HepG2 (cell line): ENCODE data around the gene CAPN11. TPM values are rescaled to one million over a fixed set of nuclear protein-coding genes. Genes with fewer than 3 reads are reported as not detected.

ENCODE experiments used
- ARNT2 ChIP-seq: sonication (generic); formaldehyde crosslinking; IDR thresholded peaks from 2 replicates; pipeline ENCODE4 v1.8.0; 2022; ENCODE audit warnings: mild to moderate bottlenecking, low read depth, missing genetic modification reagents, moderate library complexity
- DNMT1 ChIP-seq: sonication (generic); formaldehyde crosslinking; IDR thresholded peaks from 2 replicates; pipeline ENCODE4 v1.5.1; 2020; ENCODE audit warnings: mild to moderate bottlenecking, missing genetic modification reagents
- ETV5 ChIP-seq: IDR thresholded peaks from 2 replicates; pipeline ENCODE4 v1.6.1; 2018; ENCODE audit warnings: missing biosample characterization, missing genetic modification reagents, inconsistent platforms, borderline replicate concordance
- FOXK1 ChIP-seq: sonication (generic); formaldehyde crosslinking; IDR thresholded peaks from 2 replicates; pipeline ENCODE4 v1.4.0; 2020; ENCODE audit warnings: low read depth, missing genetic modification reagents, borderline replicate concordance
- KDM3A ChIP-seq: IDR thresholded peaks from 2 replicates; pipeline ENCODE4 v1.6.1; 2018; ENCODE audit warnings: low read depth, missing compliant biosample characterization
- MAFF ChIP-seq: IDR thresholded peaks from 2 replicates; pipeline ENCODE4 v1.6.1; 2011; ENCODE audit warnings: low read depth, low read length, improper control_type of control experiment
- NCOR1 ChIP-seq: fragments of 200-600 bp; sonication (generic); IDR thresholded peaks from 2 replicates; pipeline ENCODE4 v1.7.0; 2017; ENCODE audit warnings: antibody characterized with exemption, low read length, borderline replicate concordance
- NFRKB ChIP-seq: fragments of 450-650 bp; IDR thresholded peaks from 2 replicates; pipeline ENCODE4 v1.6.1; 2017
- NR2F2 ChIP-seq: IDR thresholded peaks from 2 replicates; pipeline ENCODE4 v1.6.1; 2012; ENCODE audit warnings: low read depth, inconsistent platforms, borderline replicate concordance
- RNF2 ChIP-seq: fragments of 450-650 bp; conservative IDR thresholded peaks from 2 replicates; pipeline ENCODE4 v1.6.1; 2016; ENCODE audit warnings: low read depth
- SSRP1 ChIP-seq: IDR thresholded peaks from 2 replicates; pipeline ENCODE4 v1.6.1; 2016; ENCODE audit warnings: control low read depth
- ZBTB8A ChIP-seq: sonication (generic); formaldehyde crosslinking; IDR thresholded peaks from 2 replicates; pipeline ENCODE4 v1.4.0; 2020; ENCODE audit warnings: mild to moderate bottlenecking, low read depth, missing genetic modification reagents, borderline replicate concordance
- ZNF20 ChIP-seq: sonication (generic); formaldehyde crosslinking; IDR thresholded peaks from 2 replicates; pipeline ENCODE4 v1.4.0; 2020; ENCODE audit warnings: mild to moderate bottlenecking, moderate library complexity, missing genetic modification reagents
- ZNF329 ChIP-seq: sonication (generic); formaldehyde crosslinking; IDR thresholded peaks from 2 replicates; pipeline ENCODE4 v1.9.0; 2021; ENCODE audit warnings: low read depth, mild to moderate bottlenecking, missing genetic modification reagents
- ZNF343 ChIP-seq: sonication (generic); formaldehyde crosslinking; IDR thresholded peaks from 2 replicates; pipeline ENCODE4 v1.4.0; 2020; ENCODE audit warnings: mild to moderate bottlenecking, missing genetic modification reagents
- ZNF367 ChIP-seq: sonication (generic); formaldehyde crosslinking; IDR thresholded peaks from 2 replicates; pipeline ENCODE4 v1.4.0; 2020; ENCODE audit warnings: missing genetic modification reagents, borderline replicate concordance
- ZNF549 ChIP-seq: sonication (generic); formaldehyde crosslinking; IDR thresholded peaks from 2 replicates; pipeline ENCODE4 v1.5.0; 2020; ENCODE audit warnings: missing genetic modification reagents
- ZNF709 ChIP-seq: sonication (generic); formaldehyde crosslinking; IDR thresholded peaks from 2 replicates; pipeline ENCODE4 v1.5.0; 2020; ENCODE audit warnings: mild to moderate bottlenecking, missing genetic modification reagents
- ZNF720 ChIP-seq: sonication (generic); formaldehyde crosslinking; IDR thresholded peaks from 2 replicates; pipeline ENCODE4 v1.4.0; 2020; ENCODE audit warnings: missing genetic modification reagents
- polyA plus RNA-seq, 8 experiments: library from polyadenylated mRNA; depleted of rRNA in 3 of 8; stranded (reverse) in 7 of 8; unstranded in 1 of 8; fragments of >200 nt; fragmentation: Illumina TruSeq in 4 of 8; extraction: Trizol in 4 of 8; gene quantifications; 2 replicates each; pipeline versions ENCODE4 v1.2.1 to v1.2.3, GENCODE V29; 2011 to 2016; ENCODE audit warnings: low read depth in 4 of 8, missing spikeins in 1 of 8, mixed read lengths in 1 of 8; ENCODE audit not compliant: insufficient read depth in 1 of 8
- total RNA-seq, 5 experiments: library from RNA; depleted of rRNA; stranded (reverse); fragments of >200 nt; fragmentation: Illumina TruSeq; extraction: Trizol; gene quantifications; 2 replicates each; pipeline ENCODE4 v1.2.3, GENCODE V29; 2016; ENCODE audit warnings: low read depth in 1 of 5
- TF ChIP-seq, protein P1 (sequence below): IDR thresholded peaks from 2 replicates; pipeline ENCODE4 v1.4.0; 2020; ENCODE audit warnings: mild to moderate bottlenecking, missing genetic modification reagents
- TF ChIP-seq, protein P2 (sequence below): sonication (generic); formaldehyde crosslinking; IDR thresholded peaks from 2 replicates; pipeline ENCODE4 v1.4.0; 2020; ENCODE audit warnings: low read depth, missing genetic modification reagents
- TF ChIP-seq, protein P3 (sequence below): IDR thresholded peaks from 2 replicates; pipeline ENCODE4 v1.6.1; 2016
- TF ChIP-seq, protein P4 (sequence below): sonication (generic); formaldehyde crosslinking; IDR thresholded peaks from 2 replicates; pipeline ENCODE4 v1.4.0; 2020; ENCODE audit warnings: mild to moderate bottlenecking, missing genetic modification reagents
- TF ChIP-seq, protein P5 (sequence below): IDR thresholded peaks from 2 replicates; pipeline ENCODE4 v1.6.1; 2018; ENCODE audit warnings: missing genetic modification reagents

Gene CAPN11
- total and polyA plus RNA-seq, 2 of the 13 experiments (the other 11 are each of a cell fraction or from before 2014, with no cell fraction given): 0.07 to 0.11 TPM

DNA sequence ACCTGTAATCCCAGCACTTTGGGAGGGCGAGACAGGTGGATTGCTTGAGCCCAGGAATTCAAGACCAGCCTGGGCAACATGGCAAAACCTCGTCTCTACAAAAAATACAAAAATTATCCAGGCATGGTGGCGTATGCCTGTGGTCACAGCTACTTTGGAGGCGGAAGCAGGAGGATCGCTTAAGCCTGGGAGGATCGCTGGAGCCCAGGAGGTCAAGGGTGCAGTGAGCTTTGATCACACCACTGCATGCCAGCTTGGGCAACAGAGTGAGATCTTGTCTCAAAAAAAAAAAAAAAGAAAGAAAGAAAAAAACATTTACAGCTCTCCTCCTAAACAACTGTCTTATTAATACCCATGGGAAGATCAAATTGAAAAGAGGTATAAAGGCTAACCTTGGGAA is 49.3 kb downstream of the CAPN11 start (continued):
- TF ChIP-seq, protein P1, sequence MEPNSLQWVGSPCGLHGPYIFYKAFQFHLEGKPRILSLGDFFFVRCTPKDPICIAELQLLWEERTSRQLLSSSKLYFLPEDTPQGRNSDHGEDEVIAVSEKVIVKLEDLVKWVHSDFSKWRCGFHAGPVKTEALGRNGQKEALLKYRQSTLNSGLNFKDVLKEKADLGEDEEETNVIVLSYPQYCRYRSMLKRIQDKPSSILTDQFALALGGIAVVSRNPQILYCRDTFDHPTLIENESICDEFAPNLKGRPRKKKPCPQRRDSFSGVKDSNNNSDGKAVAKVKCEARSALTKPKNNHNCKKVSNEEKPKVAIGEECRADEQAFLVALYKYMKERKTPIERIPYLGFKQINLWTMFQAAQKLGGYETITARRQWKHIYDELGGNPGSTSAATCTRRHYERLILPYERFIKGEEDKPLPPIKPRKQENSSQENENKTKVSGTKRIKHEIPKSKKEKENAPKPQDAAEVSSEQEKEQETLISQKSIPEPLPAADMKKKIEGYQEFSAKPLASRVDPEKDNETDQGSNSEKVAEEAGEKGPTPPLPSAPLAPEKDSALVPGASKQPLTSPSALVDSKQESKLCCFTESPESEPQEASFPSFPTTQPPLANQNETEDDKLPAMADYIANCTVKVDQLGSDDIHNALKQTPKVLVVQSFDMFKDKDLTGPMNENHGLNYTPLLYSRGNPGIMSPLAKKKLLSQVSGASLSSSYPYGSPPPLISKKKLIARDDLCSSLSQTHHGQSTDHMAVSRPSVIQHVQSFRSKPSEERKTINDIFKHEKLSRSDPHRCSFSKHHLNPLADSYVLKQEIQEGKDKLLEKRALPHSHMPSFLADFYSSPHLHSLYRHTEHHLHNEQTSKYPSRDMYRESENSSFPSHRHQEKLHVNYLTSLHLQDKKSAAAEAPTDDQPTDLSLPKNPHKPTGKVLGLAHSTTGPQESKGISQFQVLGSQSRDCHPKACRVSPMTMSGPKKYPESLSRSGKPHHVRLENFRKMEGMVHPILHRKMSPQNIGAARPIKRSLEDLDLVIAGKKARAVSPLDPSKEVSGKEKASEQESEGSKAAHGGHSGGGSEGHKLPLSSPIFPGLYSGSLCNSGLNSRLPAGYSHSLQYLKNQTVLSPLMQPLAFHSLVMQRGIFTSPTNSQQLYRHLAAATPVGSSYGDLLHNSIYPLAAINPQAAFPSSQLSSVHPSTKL (CRISPR knock-in tag): peak; percentile 55
- no peak for TF ChIP-seq KDM3A (CRISPR knock-in tag)
- TF ChIP-seq ETV5 (CRISPR knock-in tag): peak; percentile 58; the same call in 1 of the 2 replicates
- TF ChIP-seq, protein P2, sequence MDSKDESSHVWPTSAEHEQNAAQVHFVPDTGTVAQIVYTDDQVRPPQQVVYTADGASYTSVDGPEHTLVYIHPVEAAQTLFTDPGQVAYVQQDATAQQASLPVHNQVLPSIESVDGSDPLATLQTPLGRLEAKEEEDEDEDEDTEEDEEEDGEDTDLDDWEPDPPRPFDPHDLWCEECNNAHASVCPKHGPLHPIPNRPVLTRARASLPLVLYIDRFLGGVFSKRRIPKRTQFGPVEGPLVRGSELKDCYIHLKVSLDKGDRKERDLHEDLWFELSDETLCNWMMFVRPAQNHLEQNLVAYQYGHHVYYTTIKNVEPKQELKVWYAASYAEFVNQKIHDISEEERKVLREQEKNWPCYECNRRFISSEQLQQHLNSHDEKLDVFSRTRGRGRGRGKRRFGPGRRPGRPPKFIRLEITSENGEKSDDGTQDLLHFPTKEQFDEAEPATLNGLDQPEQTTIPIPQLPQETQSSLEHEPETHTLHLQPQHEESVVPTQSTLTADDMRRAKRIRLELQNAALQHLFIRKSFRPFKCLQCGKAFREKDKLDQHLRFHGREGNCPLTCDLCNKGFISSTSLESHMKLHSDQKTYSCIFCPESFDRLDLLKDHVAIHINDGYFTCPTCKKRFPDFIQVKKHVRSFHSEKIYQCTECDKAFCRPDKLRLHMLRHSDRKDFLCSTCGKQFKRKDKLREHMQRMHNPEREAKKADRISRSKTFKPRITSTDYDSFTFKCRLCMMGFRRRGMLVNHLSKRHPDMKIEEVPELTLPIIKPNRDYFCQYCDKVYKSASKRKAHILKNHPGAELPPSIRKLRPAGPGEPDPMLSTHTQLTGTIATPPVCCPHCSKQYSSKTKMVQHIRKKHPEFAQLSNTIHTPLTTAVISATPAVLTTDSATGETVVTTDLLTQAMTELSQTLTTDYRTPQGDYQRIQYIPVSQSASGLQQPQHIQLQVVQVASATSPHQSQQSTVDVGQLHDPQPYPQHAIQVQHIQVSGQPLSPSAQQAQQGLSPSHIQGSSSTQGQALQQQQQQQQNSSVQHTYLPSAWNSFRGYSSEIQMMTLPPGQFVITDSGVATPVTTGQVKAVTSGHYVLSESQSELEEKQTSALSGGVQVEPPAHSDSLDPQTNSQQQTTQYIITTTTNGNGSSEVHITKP (CRISPR knock-in tag): no peak
- TF ChIP-seq ZNF367: no peak
- no peak for TF ChIP-seq SSRP1
- TF ChIP-seq ZBTB8A: no peak
- no peak for TF ChIP-seq ARNT2 (CRISPR knock-in tag)
- TF ChIP-seq NR2F2: peak; percentile 59; the same call in 1 of the 2 replicates
- TF ChIP-seq ZNF720 (CRISPR knock-in tag): no peak
- no peak for TF ChIP-seq MAFF
- TF ChIP-seq ZNF709: no peak
- TF ChIP-seq, protein P3, sequence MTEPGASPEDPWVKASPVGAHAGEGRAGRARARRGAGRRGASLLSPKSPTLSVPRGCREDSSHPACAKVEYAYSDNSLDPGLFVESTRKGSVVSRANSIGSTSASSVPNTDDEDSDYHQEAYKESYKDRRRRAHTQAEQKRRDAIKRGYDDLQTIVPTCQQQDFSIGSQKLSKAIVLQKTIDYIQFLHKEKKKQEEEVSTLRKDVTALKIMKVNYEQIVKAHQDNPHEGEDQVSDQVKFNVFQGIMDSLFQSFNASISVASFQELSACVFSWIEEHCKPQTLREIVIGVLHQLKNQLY (CRISPR knock-in tag): no peak
- no peak for TF ChIP-seq NCOR1
- TF ChIP-seq ZNF20 (CRISPR knock-in tag): no peak
- TF ChIP-seq RNF2: no peak
- no peak for TF ChIP-seq ZNF329
- no peak for TF ChIP-seq ZNF343 (CRISPR knock-in tag)
- no peak for TF ChIP-seq ZNF549 (CRISPR knock-in tag)
- no peak for TF ChIP-seq NFRKB
- TF ChIP-seq DNMT1 (CRISPR knock-in tag): no peak
- TF ChIP-seq, protein P4, sequence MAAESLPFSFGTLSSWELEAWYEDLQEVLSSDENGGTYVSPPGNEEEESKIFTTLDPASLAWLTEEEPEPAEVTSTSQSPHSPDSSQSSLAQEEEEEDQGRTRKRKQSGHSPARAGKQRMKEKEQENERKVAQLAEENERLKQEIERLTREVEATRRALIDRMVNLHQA: no peak
- TF ChIP-seq, protein P5, sequence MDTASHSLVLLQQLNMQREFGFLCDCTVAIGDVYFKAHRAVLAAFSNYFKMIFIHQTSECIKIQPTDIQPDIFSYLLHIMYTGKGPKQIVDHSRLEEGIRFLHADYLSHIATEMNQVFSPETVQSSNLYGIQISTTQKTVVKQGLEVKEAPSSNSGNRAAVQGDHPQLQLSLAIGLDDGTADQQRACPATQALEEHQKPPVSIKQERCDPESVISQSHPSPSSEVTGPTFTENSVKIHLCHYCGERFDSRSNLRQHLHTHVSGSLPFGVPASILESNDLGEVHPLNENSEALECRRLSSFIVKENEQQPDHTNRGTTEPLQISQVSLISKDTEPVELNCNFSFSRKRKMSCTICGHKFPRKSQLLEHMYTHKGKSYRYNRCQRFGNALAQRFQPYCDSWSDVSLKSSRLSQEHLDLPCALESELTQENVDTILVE (CRISPR knock-in tag): no peak
- TF ChIP-seq FOXK1 (CRISPR knock-in tag): peak; percentile 34; the same call in 1 of the 2 replicates
